Measurements from ENCODE around the gene ZC3H11A. TPM values are rescaled to one million over a fixed set of nuclear protein-coding genes. Genes with fewer than 3 reads are reported as not detected.

Gene ZC3H11A
- total RNA-seq, 4 donors from 2014 or later, result 84.5 to 116 (median 91.1) TPM

GRCh38 chr1:203807196-203807595 is 11.8 kb downstream of the ZC3H11A start:
- Histone ChIP-seq H3K27ac (no peak overlapping the region), H3K4me1 (peaks cover 0 to 44% (median 7%) of the 10 kb centered on the region in 3 donors), H3K4me3 (no peak overlapping the region), H3K27me3 (no peaks in the 10 kb centered on the region), H3K9me3 (no peaks in the 10 kb centered on the region), H3K36me3 (peaks cover 0 to 46% of the 10 kb centered on the region in 2 donors)
- ATAC-seq, result no peak
- TF ChIP-seq CTCF (IDR thresholded peaks at IDR 0.05) (no peak), POLR2AphosphoS5 (IDR thresholded peaks at IDR 0.05) (no peak), EP300 (IDR thresholded peaks at IDR 0.05) (no peak), POLR2A (IDR thresholded peaks at IDR 0.05) (no peak)
- WGBS, 2 donors (ENCODE audit: low coverage in 1 of 2), result 35 to 68% methylated on average over 2 of the region's 2 CpGs

- Histone ChIP-seq H3K4me3 (no peak overlapping the region), H3K4me1 (peaks cover 0 to 20% (median 0%) of the 10 kb centered on the region in 3 donors), H3K27me3 (no peaks in the 10 kb centered on the region), H3K36me3 (peaks cover 0 to 54% of the 10 kb centered on the region in 2 donors), H3K27ac (no peak overlapping the region), H3K9me3 (no peaks in the 10 kb centered on the region)
- ATAC-seq, result no peak
- whole genome bisulfite sequencing, 2 donors (ENCODE audit: low coverage in 1 of 2), result 92 to 100% methylated on average over 1 to 2 of the region's 2 CpGs
- no peak for TF ChIP-seq EP300 (IDR thresholded peaks at IDR 0.05)
- no peak for TF ChIP-seq CTCF (IDR thresholded peaks at IDR 0.05)
- TF ChIP-seq POLR2AphosphoS5 (IDR thresholded peaks at IDR 0.05), result no peak
- no peak for TF ChIP-seq POLR2A (IDR thresholded peaks at IDR 0.05)
Observed at GRCh38 chr1:203813581-203814341, 18.3 kb downstream of the ZC3H11A start.

- no peak overlapping the region for H3K4me3 ChIP-seq
- peaks cover 0 to 14% (median 0%) of the 10 kb centered on the region in 3 donors for H3K4me1 ChIP-seq
- ATAC-seq, result no peak
- TF ChIP-seq POLR2A (IDR thresholded peaks at IDR 0.05) (no peak), EP300 (IDR thresholded peaks at IDR 0.05) (no peak), CTCF (IDR thresholded peaks at IDR 0.05) (no peak), POLR2AphosphoS5 (IDR thresholded peaks at IDR 0.05) (no peak)
- H3K36me3 ChIP-seq, result peaks cover 5 to 87% of the 10 kb centered on the region in 2 donors
- 78 to 90% methylated on average over 3 to 6 of the region's 6 CpGs for WGBS, 2 donors (ENCODE audit: low coverage in 1 of 2)
- no peak overlapping the region for H3K27ac ChIP-seq
- no peaks in the 10 kb centered on the region for H3K9me3 ChIP-seq
- no peaks in the 10 kb centered on the region for H3K27me3 ChIP-seq
Observed at GRCh38 chr1:203818399-203818798, 23.0 kb downstream of the ZC3H11A start.

GRCh38 chr1:203823306-203823705 is 27.9 kb downstream of the ZC3H11A start:
- Histone ChIP-seq H3K9me3 (no peaks in the 10 kb centered on the region), H3K4me3 (no peak overlapping the region), H3K27me3 (no peaks in the 10 kb centered on the region), H3K36me3 (peaks cover 7 to 71% of the 10 kb centered on the region in 2 donors), H3K27ac (no peak overlapping the region), H3K4me1 (peaks cover 0 to 12% (median 0%) of the 10 kb centered on the region in 3 donors)
- no peak for ATAC-seq
- 67% methylated on average over 1 of the region's 1 CpG; no CpG with 5 or more reads in 1 of the 2 donors for WGBS, 2 donors (ENCODE audit: low coverage in 1 of 2)
- TF ChIP-seq POLR2A (IDR thresholded peaks at IDR 0.05) (no peak), EP300 (IDR thresholded peaks at IDR 0.05) (no peak), POLR2AphosphoS5 (IDR thresholded peaks at IDR 0.05) (no peak), CTCF (IDR thresholded peaks at IDR 0.05) (no peak)

- WGBS, 2 donors (ENCODE audit: low coverage in 1 of 2), result 86 to 93% methylated on average over 2 of the region's 2 CpGs
- Histone ChIP-seq H3K4me3 (no peak overlapping the region), H3K9me3 (no peaks in the 10 kb centered on the region), H3K27me3 (no peaks in the 10 kb centered on the region), H3K27ac (no peak overlapping the region), H3K4me1 (peaks cover 0 to 12% (median 0%) of the 10 kb centered on the region in 3 donors), H3K36me3 (peaks cover 4 to 71% of the 10 kb centered on the region in 2 donors)
- TF ChIP-seq POLR2A (IDR thresholded peaks at IDR 0.05) (no peak), EP300 (IDR thresholded peaks at IDR 0.05) (no peak), POLR2AphosphoS5 (IDR thresholded peaks at IDR 0.05) (no peak), CTCF (IDR thresholded peaks at IDR 0.05) (no peak)
- ATAC-seq, result no peak
Observed at GRCh38 chr1:203826175-203826574, 30.8 kb downstream of the ZC3H11A start.
